Adrenal gland (tissue), 12 donors: ENCODE results near the gene GTPBP4. TPM values are rescaled to one million over a fixed set of nuclear protein-coding genes. Genes with fewer than 3 reads are reported as not detected.

ENCODE experiments used
- DNase-seq, 7 donors: peaks; one replicate each; pipeline ENCODE4 v3.0.0-alpha.2; 2019 to 2020
- H3K27ac ChIP-seq, 5 donors: fragments of 200-600 bp; sonication (generic) in 4 of 5; 1 replicate in 3 of 5; 2 replicates in 2 of 5; pipeline versions ENCODE4 v1.5.1 to v1.8.0; 2016 to 2020; ENCODE audit warnings: mild to moderate bottlenecking in 1 of 5
- H3K27me3 ChIP-seq: fragments of 200-600 bp; 2 replicates; pipeline ENCODE4 v1.8.0; 2021
- H3K36me3 ChIP-seq, 2 donors: fragments of 200-600 bp; replicated peaks in 1 of 2; 1 replicate in 1 of 2; 2 replicates in 1 of 2; pipeline versions ENCODE4 v1.5.1 to v1.8.0; 2018 to 2022
- H3K4me1 ChIP-seq, 2 donors: fragments of 200-600 bp; replicated peaks in 1 of 2; 1 replicate in 1 of 2; 2 replicates in 1 of 2; pipeline versions ENCODE4 v1.5.1 to v1.8.0; 2018 to 2021
- H3K4me3 ChIP-seq, 4 donors: fragments of 200-600 bp; sonication (generic) in 3 of 4; one replicate each; pipeline ENCODE4 v1.5.1; 2016 to 2018
- H3K9me3 ChIP-seq, 3 donors: fragments of 200-600 bp; sonication (generic) in 1 of 3; replicated peaks in 1 of 3; 1 replicate in 2 of 3; 2 replicates in 1 of 3; pipeline versions ENCODE4 v1.5.1 to v1.8.0; 2016 to 2021
- CTCF ChIP-seq, 6 experiments: fragments of 450-650 bp in 4 of 6; fragments of 200-600 bp in 2 of 6; sonication (generic) in 1 of 6; IDR thresholded peaks; 1 replicate in 5 of 6; 2 replicates in 1 of 6; pipeline versions ENCODE4 v1.5.1 to v1.8.0; 2016 to 2021; ENCODE audit warnings: antibody characterized with exemption in 6 of 6, mild to moderate bottlenecking in 2 of 6, moderate library complexity in 1 of 6
- POLR2A ChIP-seq, 2 donors: fragments of 450-650 bp; IDR thresholded peaks; one replicate each; pipeline ENCODE4 v1.6.1; 2017; ENCODE audit warnings: antibody characterized with exemption in 2 of 2, mild to moderate bottlenecking in 2 of 2, moderate library complexity in 1 of 2
- WGBS, 4 donors: extraction: QIAGEN DNeasy Blood & Tissue Kit in 2 of 4; methylation state at CpG; one replicate each; pipeline versions ENCODE4 v1.1.5 to v1.1.7; 2013 to 2017; 5-methylcytosine and 5-hydroxymethylcytosine counted together
- intact Hi-C, 2 donors: fragments of 100-400 bp; cut with DNase I; formaldehyde crosslinking; loops; one replicate each; pipeline versions ENCODE4 v1.14.1 to v1.15.0; 2022 to 2023
- polyA plus RNA-seq, 3 donors: library from polyadenylated mRNA; stranded (reverse); fragments of 200-250 nt in 2 of 3; fragments of 350-450 nt in 1 of 3; fragmentation: Illumina TruSeq in 1 of 3; extraction: RNeasy Lipid Tissue Mini Kit (QIAGEN cat#74804) in 1 of 3; gene quantifications; one replicate each; pipeline ENCODE4 v1.2.3, GENCODE V29; 2013 to 2014
- total RNA-seq, 9 donors: library from RNA; depleted of rRNA in 4 of 9; stranded (reverse); fragments of >200 nt in 4 of 9; fragments of 120-200 nt in 1 of 9; fragmentation: NEBNext Ultra II Directional in 1 of 9; extraction: Animal tissue kit (Norgen Biotek cat#: 25700) in 1 of 9; gene quantifications; one replicate each; pipeline versions ENCODE4 v1.1.0 to v1.2.4, GENCODE V29; 2013 to 2023
- donor health status: healthy with polysubstance abuse.
- donor health status: Bipolar disorder and iron deficiency.
- donor health status: DM: yes; HTN: yes; CAD: no.
- donor health status: DM: no; HTN: no; CAD: no.
- donor health status: DM: no; HTN: no; CAD: no.
- donor health status: DM: yes; HTN: yes; CAD: no.

Gene GTPBP4
- total and polyA plus RNA-seq, 12 donors: 15.2 to 196 (median 33.4) TPM

GRCh38 chr10:1043532-1043995 lies 55.3 kb downstream of the GTPBP4 start:
- Histone ChIP-seq H3K36me3 (peaks cover 0 to 37% of the 10 kb centered on the region in 2 donors), H3K9me3 (no peaks in the 10 kb centered on the region), H3K4me3 (no peak overlapping the region), H3K27ac (peak overlapping the region; percentile 42 to 81 (median 63)), H3K27me3 (no peaks in the 10 kb centered on the region), H3K4me1 (peaks cover 9 to 34% of the 10 kb centered on the region in 2 donors)
- DNase-seq: peak in 5 of 7 donors; percentile 45 to 69 (median 52)
- 52 to 61% (median 59%) methylated on average over 12 of the region's 12 CpGs for WGBS, 4 donors
- intact Hi-C loops: no loop called here
- TF ChIP-seq POLR2A (IDR thresholded peaks at IDR 0.05) (peak in 1 of 2 donors; percentile 45), CTCF (IDR thresholded peaks at IDR 0.05) (no peak)

GRCh38 chr10:1044146-1044545 lies 55.9 kb downstream of the GTPBP4 start:
- Histone ChIP-seq H3K36me3 (peaks cover 0 to 37% of the 10 kb centered on the region in 2 donors), H3K9me3 (no peaks in the 10 kb centered on the region), H3K4me3 (no peak overlapping the region), H3K27me3 (no peaks in the 10 kb centered on the region), H3K4me1 (peaks cover 9 to 34% of the 10 kb centered on the region in 2 donors), H3K27ac (peak overlapping the region; percentile 42 to 81 (median 63))
- intact Hi-C loops: no loop called here
- 24 to 31% (median 30%) methylated on average over 4 of the region's 4 CpGs for WGBS, 4 donors
- no peak for DNase-seq
- no peak for TF ChIP-seq CTCF (IDR thresholded peaks at IDR 0.05)
- no peak for TF ChIP-seq POLR2A (IDR thresholded peaks at IDR 0.05)

GRCh38 chr10:1044964-1045363 lies 56.7 kb downstream of the GTPBP4 start:
- no peak for DNase-seq
- peak overlapping the region; percentile 42 to 81 (median 63) for H3K27ac ChIP-seq
- no peaks in the 10 kb centered on the region for H3K27me3 ChIP-seq
- TF ChIP-seq POLR2A (IDR thresholded peaks at IDR 0.05) (no peak), CTCF (IDR thresholded peaks at IDR 0.05) (no peak)
- peaks cover 12 to 34% of the 10 kb centered on the region in 2 donors for H3K4me1 ChIP-seq
- intact Hi-C loops: no loop called here
- H3K36me3 ChIP-seq: peaks cover 0 to 37% of the 10 kb centered on the region in 2 donors
- no peaks in the 10 kb centered on the region for H3K9me3 ChIP-seq
- WGBS, 4 donors: 54 to 68% (median 63%) methylated on average over 4 of the region's 4 CpGs
- no peak overlapping the region for H3K4me3 ChIP-seq

- Histone ChIP-seq H3K27me3 (no peaks in the 10 kb centered on the region), H3K4me3 (no peak overlapping the region), H3K9me3 (no peaks in the 10 kb centered on the region), H3K4me1 (peaks cover 17 to 39% of the 10 kb centered on the region in 2 donors), H3K27ac (peak overlapping the region in 3 of 5 donors; percentile 48 to 74 (median 63)), H3K36me3 (peaks cover 0 to 34% of the 10 kb centered on the region in 2 donors)
- intact Hi-C loops: no loop called here
- DNase-seq: no peak
- TF ChIP-seq CTCF (IDR thresholded peaks at IDR 0.05) (no peak), POLR2A (IDR thresholded peaks at IDR 0.05) (no peak)
- WGBS, 4 donors: 80 to 97% (median 87%) methylated on average over 6 of the region's 6 CpGs
Measured at GRCh38 chr10:1045415-1045814, 57.2 kb downstream of the GTPBP4 start.
